Measurements from ENCODE around the gene ENPP1.

The ENPP1 gene

DNA sequence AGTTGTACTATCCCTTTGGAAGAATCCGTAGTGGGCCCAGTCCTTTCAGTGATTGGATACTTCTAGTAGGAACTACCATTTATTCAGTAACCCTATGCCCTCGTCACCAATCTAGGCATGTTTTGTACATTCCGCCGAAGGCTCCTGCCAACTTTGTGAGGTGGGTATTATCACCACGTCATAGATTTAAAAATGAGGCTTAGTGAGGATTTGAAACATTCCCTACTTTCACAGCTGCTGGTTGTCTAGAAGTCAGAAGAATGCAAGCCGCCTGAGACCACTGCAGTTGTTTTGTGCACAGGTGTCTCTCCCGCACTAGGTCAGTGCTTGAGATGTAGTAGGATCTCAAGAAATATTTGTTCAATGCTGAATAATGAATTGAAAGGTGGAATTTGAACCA, 32.6 kb downstream of the ENPP1 start:
- Histone ChIP-seq H3K4me3 (ENCODE audit: low read depth, low read length) (no peak overlapping the region), H3K9me3 (no peaks in the 10 kb centered on the region), H3K4me1 (no peaks in the 10 kb centered on the region), H3K36me3 (no peaks in the 10 kb centered on the region), H3K27me3 (0 out of 2 replicates have a peak, but pooled peaks cover 4% of the 10 kb centered on the region)
- DNase-seq = no peak
- TF ChIP-seq CTCF (IDR thresholded peaks at IDR 0.05; ENCODE audit: low read depth, low read length) = no peak

DNA sequence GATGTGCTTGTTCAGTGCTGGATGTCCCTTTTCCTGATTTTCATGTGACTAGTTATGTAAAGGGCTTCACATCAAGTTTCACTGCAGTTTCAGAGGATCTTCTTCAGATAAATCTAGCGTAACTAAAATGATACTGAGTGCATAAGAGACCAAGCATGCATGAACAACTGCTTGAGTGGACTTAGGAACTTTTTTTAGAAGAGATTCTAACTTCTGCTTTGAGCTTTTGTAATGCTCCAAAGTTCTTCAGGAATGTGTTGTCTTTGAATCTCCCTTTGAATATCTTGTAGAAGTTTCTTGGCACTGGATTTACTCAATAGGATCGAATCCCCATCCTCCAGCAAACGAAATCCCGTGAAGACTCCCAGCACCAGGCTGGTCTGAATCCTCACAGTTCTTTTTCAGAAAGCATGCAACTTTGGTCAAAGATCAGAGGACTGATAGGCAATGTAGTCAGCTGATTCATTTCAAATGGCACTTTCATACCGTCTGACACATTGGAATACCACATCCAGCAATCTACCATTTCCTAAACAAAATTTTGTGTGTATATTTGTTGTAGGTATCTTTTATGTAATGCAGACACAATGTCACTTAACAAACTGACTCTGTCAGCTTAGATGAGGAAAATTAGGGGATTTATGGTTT, 33.2 kb downstream of the ENPP1 start:
- Histone ChIP-seq H3K27me3 (0 out of 2 replicates have a peak, but pooled peaks cover 4% of the 10 kb centered on the region), H3K9me3 (no peaks in the 10 kb centered on the region), H3K4me3 (ENCODE audit: low read depth, low read length) (no peak overlapping the region), H3K36me3 (no peaks in the 10 kb centered on the region), H3K4me1 (no peaks in the 10 kb centered on the region)
- no peak for TF ChIP-seq CTCF (IDR thresholded peaks at IDR 0.05; ENCODE audit: low read depth, low read length)
- DNase-seq = no peak

- H3K36me3 ChIP-seq = no peaks in the 10 kb centered on the region
- H3K9me3 ChIP-seq = no peaks in the 10 kb centered on the region
- no peaks in the 10 kb centered on the region for H3K4me1 ChIP-seq
- H3K27me3 ChIP-seq = 0 out of 2 replicates have a peak, but pooled peaks cover 4% of the 10 kb centered on the region
- TF ChIP-seq CTCF (IDR thresholded peaks at IDR 0.05; ENCODE audit: low read depth, low read length) = no peak
- H3K4me3 ChIP-seq (ENCODE audit: low read depth, low read length) = no peak overlapping the region
- DNase-seq = no peak
Measured at GRCh38 chr6:131843768-131844167, 35.9 kb downstream of the ENPP1 start.

DNA sequence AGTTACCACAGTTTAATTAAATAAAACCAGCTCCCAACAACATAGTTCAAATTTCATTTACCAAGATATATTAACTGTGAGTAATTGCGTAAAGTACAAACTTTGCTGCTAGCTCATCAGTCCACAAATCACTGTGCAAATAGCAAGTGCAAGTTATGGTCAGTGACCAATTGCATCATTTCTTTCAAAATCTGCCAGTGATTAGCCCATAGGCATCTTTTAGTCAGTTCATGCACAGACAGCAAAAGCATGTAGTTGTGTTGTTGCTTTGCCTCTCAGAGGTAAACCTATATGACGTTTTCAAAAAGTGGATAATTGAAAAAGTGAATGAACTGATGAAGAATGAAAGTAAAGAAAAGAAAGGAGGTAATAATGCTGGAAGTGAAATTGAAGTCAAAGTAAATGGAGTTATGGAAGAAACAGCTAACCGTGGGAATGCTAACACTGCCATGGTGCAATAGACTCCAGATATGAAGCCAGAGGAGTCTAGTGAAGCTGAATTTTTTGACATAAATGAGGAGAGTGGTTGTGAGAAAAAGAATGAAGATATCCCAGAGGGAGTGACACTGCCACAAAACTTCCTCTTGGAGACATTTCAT, 36.5 kb downstream of the ENPP1 start:
- 0 out of 2 replicates have a peak, but pooled peaks cover 4% of the 10 kb centered on the region for H3K27me3 ChIP-seq
- no peak for DNase-seq
- H3K4me1 ChIP-seq = no peaks in the 10 kb centered on the region
- H3K4me3 ChIP-seq (ENCODE audit: low read depth, low read length) = no peak overlapping the region
- TF ChIP-seq CTCF (IDR thresholded peaks at IDR 0.05; ENCODE audit: low read depth, low read length) = no peak
- H3K36me3 ChIP-seq = no peaks in the 10 kb centered on the region
- H3K9me3 ChIP-seq = no peaks in the 10 kb centered on the region

- H3K4me1 ChIP-seq = no peaks in the 10 kb centered on the region
- no peak overlapping the region for H3K4me3 ChIP-seq (ENCODE audit: low read depth, low read length)
- no peak for TF ChIP-seq CTCF (IDR thresholded peaks at IDR 0.05; ENCODE audit: low read depth, low read length)
- 0 out of 2 replicates have a peak, but pooled peaks cover 4% of the 10 kb centered on the region for H3K27me3 ChIP-seq
- no peaks in the 10 kb centered on the region for H3K9me3 ChIP-seq
- DNase-seq = no peak
- no peaks in the 10 kb centered on the region for H3K36me3 ChIP-seq
Measured at GRCh38 chr6:131846023-131846663, 38.3 kb downstream of the ENPP1 start.

DNA sequence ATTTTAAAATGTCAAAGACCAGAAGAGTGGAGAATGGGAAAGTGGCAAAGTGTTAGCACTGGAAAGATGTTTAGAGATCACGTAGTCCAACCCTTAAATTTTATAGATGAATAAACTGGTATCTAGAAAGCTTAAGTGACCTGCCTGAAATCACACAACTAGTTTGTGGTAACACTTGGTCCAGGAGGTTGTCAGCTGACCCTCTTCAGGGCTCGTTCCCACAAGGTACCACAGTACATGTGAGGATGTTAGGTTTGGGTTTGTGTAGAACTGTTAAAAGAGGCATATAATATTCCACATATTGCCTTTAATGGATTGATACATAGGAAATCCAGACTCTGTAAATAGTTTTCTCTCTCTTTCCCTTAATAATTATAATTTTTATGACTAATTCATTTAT, 39.1 kb downstream of the ENPP1 start:
- no peak for DNase-seq
- Histone ChIP-seq H3K27me3 (no peaks in the 10 kb centered on the region), H3K4me3 (ENCODE audit: low read depth, low read length) (no peak overlapping the region), H3K4me1 (no peaks in the 10 kb centered on the region), H3K36me3 (no peaks in the 10 kb centered on the region), H3K9me3 (no peaks in the 10 kb centered on the region)
- no peak for TF ChIP-seq CTCF (IDR thresholded peaks at IDR 0.05; ENCODE audit: low read depth, low read length)

Measured in BE2C (cell line).